Peyer's patch (tissue), 4 donors: ENCODE results near the gene SPHK2. TPM values are rescaled to one million over a fixed set of nuclear protein-coding genes. Genes with fewer than 3 reads are reported as not detected.
"Not testable (repeated sequence)": the region's sequence is repeated elsewhere in the genome, so short reads cannot be mapped to it uniquely, and the experiment has no call there.

ENCODE experiments used
- DNase-seq, 3 donors: peaks; one replicate each; pipeline ENCODE4 v3.0.0-alpha.2; 2017 to 2019
- H3K27ac ChIP-seq, 4 donors: fragments of 200-600 bp; sonication (generic); one replicate each; pipeline ENCODE4 v1.5.1; 2016 to 2019
- H3K27me3 ChIP-seq, 2 donors: fragments of 200-600 bp; sonication (generic); one replicate each; pipeline ENCODE4 v1.5.1; 2019
- H3K36me3 ChIP-seq, 3 donors: fragments of 200-600 bp; sonication (generic); one replicate each; pipeline ENCODE4 v1.5.1; 2016 to 2019
- H3K4me1 ChIP-seq, 4 donors: fragments of 200-600 bp; sonication (generic); one replicate each; pipeline ENCODE4 v1.5.1; 2016 to 2019
- H3K4me3 ChIP-seq, 4 donors: fragments of 200-600 bp; sonication (generic); 1 replicate in 3 of 4; 2 replicates in 1 of 4; pipeline ENCODE4 v1.5.1; 2016 to 2019; ENCODE audit warnings: mild to moderate bottlenecking in 1 of 4
- H3K9me3 ChIP-seq, 4 donors: fragments of 200-600 bp; sonication (generic); one replicate each; pipeline ENCODE4 v1.5.1; 2016 to 2019; ENCODE audit warnings: mild to moderate bottlenecking in 1 of 4
- CTCF ChIP-seq, 6 experiments: fragments of 450-650 bp in 4 of 6; fragments of 200-600 bp in 2 of 6; sonication (generic) in 1 of 6; IDR thresholded peaks; one replicate each; pipeline ENCODE4 v1.5.1; 2017 to 2019; ENCODE audit warnings: antibody characterized with exemption in 6 of 6, mild to moderate bottlenecking in 3 of 6, moderate library complexity in 1 of 6
- POLR2A ChIP-seq, 2 donors: fragments of 450-650 bp; IDR thresholded peaks; one replicate each; pipeline ENCODE4 v1.5.1; 2017; ENCODE audit warnings: antibody characterized with exemption in 2 of 2, mild to moderate bottlenecking in 2 of 2, moderate library complexity in 2 of 2
- total RNA-seq, 4 donors: library from RNA; depleted of rRNA; stranded (reverse); fragments of >200 nt; gene quantifications; one replicate each; pipeline ENCODE4 v1.1.0, GENCODE V29; 2016

Gene SPHK2
- total RNA-seq, 4 donors from 2014 or later, result 34.7 to 121 (median 96.7) TPM

DNA sequence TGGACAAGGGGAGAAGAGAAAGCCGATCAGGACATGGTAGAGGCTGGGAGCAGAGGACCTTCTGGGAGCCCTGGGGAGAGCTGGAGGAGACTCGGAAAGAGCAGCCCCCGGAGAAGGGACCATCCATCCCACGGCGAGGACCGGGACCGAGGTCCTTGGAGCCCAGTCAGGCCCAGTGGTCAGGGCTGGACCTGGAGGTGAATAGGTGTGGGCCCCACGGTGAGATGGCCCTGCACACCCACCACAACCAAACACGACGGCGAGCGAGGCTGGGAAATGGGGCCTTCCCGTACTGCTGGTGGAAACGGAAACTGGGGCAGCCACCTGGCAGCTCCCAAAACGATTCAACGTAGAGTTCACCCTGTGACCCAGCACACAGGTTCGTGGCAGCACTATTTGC, 57.2 kb downstream of the SPHK2 start:
- Histone ChIP-seq H3K4me3 (no peak overlapping the region), H3K27me3 (no peaks in the 10 kb centered on the region), H3K36me3 (no peaks in the 10 kb centered on the region), H3K27ac (peak overlapping the region in 3 of 4 donors; percentile 66 to 95 (median 87)), H3K9me3 (no peaks in the 10 kb centered on the region), H3K4me1 (peaks cover 0 to 13% (median 0%) of the 10 kb centered on the region in 4 donors)
- TF ChIP-seq POLR2A (IDR thresholded peaks at IDR 0.05) (no peak), CTCF (IDR thresholded peaks at IDR 0.05) (no peak)
- no peak for DNase-seq

GRCh38 chr19:48676887-48677286, 57.6 kb downstream of the SPHK2 start:
- H3K27ac ChIP-seq, result peak overlapping the region in 3 of 4 donors; percentile 66 to 95 (median 87)
- H3K4me3 ChIP-seq, result no peak overlapping the region
- no peaks in the 10 kb centered on the region for H3K9me3 ChIP-seq
- H3K36me3 ChIP-seq, result no peaks in the 10 kb centered on the region
- TF ChIP-seq CTCF (IDR thresholded peaks at IDR 0.05) (peak in 1 of 6 experiments; percentile 7), POLR2A (IDR thresholded peaks at IDR 0.05) (peak; percentile 40 to 66)
- no peaks in the 10 kb centered on the region for H3K27me3 ChIP-seq
- peak in 2 of 3 donors; percentile 75 to 85 for DNase-seq
- H3K4me1 ChIP-seq, result peaks cover 0 to 13% (median 0%) of the 10 kb centered on the region in 4 donors

- H3K36me3 ChIP-seq, result no peaks in the 10 kb centered on the region
- H3K9me3 ChIP-seq, result no peaks in the 10 kb centered on the region
- peak in 2 of 3 donors; percentile 77 to 86 for DNase-seq
- H3K27ac ChIP-seq, result peak overlapping the region in 3 of 4 donors; percentile 66 to 95 (median 87)
- H3K4me3 ChIP-seq, result no peak overlapping the region
- TF ChIP-seq CTCF (IDR thresholded peaks at IDR 0.05) (no peak), POLR2A (IDR thresholded peaks at IDR 0.05) (peak; percentile 19 to 67)
- H3K27me3 ChIP-seq, result no peaks in the 10 kb centered on the region
- H3K4me1 ChIP-seq, result peaks cover 0 to 13% (median 0%) of the 10 kb centered on the region in 4 donors
Measured at GRCh38 chr19:48678201-48678600, 58.9 kb downstream of the SPHK2 start.

DNA sequence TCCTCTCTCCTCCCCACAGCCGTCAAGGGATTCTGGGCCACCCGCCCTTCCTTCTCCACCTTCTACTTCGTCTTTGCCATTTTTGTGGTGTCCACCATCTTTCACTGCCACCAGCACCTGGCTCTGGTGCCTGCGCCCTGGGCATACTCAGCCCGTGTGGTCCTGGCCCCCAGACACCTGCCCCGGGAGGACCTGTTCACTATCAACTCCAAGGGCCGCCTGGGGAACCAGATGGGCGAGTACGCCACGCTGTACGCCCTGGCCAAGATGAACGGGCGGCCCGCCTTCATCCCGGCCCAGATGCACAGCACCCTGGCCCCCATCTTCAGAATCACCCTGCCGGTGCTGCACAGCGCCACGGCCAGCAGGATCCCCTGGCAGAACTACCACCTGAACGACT, 60.7 kb downstream of the SPHK2 start:
- not testable (repeated sequence) for H3K9me3 ChIP-seq, H3K36me3 ChIP-seq, H3K4me3 ChIP-seq, DNase-seq, H3K27ac ChIP-seq, H3K27me3 ChIP-seq
- peaks cover 0 to 23% (median 0%) of the 10 kb centered on the region in 4 donors for H3K4me1 ChIP-seq

Other genes starting within 250 kb of the SPHK2 start
- 100 to 1,000 TPM in 3 of 4 donors, 10 to 100 TPM in 1; 54.5 to 136 (median 112) TPM for gene KDELR1, start 228.0 kb upstream of the SPHK2 start, total RNA-seq
- under 1 TPM in 2 of 4 donors, not detected in 2; 0.27 to 0.47 TPM for gene GRIN2D, start 225.8 kb upstream of the SPHK2 start, total RNA-seq
- gene GRWD1, start 173.5 kb upstream of the SPHK2 start, total RNA-seq, result 10 to 100 TPM in 3 of 4 donors, 1 to 10 TPM in 1; 10.0 to 17.6 (median 15.6) TPM
- gene KCNJ14, start 163.9 kb upstream of the SPHK2 start, total RNA-seq, result 1 to 10 TPM in 3 of 4 donors, under 1 TPM in 1; 0.88 to 2.0 (median 1.8) TPM
- gene CYTH2, start 150.1 kb upstream of the SPHK2 start, total RNA-seq, result 100 to 1,000 TPM in 1 of 4 donors, 10 to 100 TPM in 3; 64.5 to 160 (median 76.9) TPM
- 10 to 100 TPM in 2 of 4 donors, 1 to 10 TPM in 2; 8.2 to 17.6 (median 12.8) TPM for gene LMTK3, start 107.7 kb upstream of the SPHK2 start, total RNA-seq
- 10 to 100 TPM in 1 of 4 donors, 1 to 10 TPM in 3; 2.5 to 14.6 (median 5.9) TPM for gene SULT2B1, start 67.3 kb upstream of the SPHK2 start, total RNA-seq
- not detected for gene SPACA4, start 12.8 kb upstream of the SPHK2 start, total RNA-seq
- gene FAM83E, start 4.4 kb upstream of the SPHK2 start, total RNA-seq, result 100 to 1,000 TPM in 3 of 4 donors, 10 to 100 TPM in 1; 58.6 to 203 (median 130) TPM
- gene RPL18, start 328 bp upstream of the SPHK2 start, total RNA-seq, result 1,000 to 10,000 TPM; 1,077 to 1,595 (median 1,505) TPM
- 10 to 100 TPM in 3 of 4 donors, 1 to 10 TPM in 1; 9.9 to 51.5 (median 35.8) TPM for gene DBP, start 17.9 kb downstream of the SPHK2 start, total RNA-seq
- 1 to 10 TPM in 3 of 4 donors, under 1 TPM in 1; 0.70 to 8.3 (median 2.1) TPM for gene CA11, start 26.7 kb downstream of the SPHK2 start, total RNA-seq
- gene NTN5, start 53.5 kb downstream of the SPHK2 start, total RNA-seq, result 1 to 10 TPM in 1 of 4 donors, not detected in 3; 6.8 TPM
- 10 to 100 TPM; 11.6 to 91.6 (median 53.8) TPM for gene FUT2, start 76.5 kb downstream of the SPHK2 start, total RNA-seq
- 1 to 10 TPM in 1 of 4 donors, under 1 TPM in 1, not detected in 2; 0.70 to 1.1 TPM for gene MAMSTR, start 100.2 kb downstream of the SPHK2 start, total RNA-seq
- 1 to 10 TPM; 1.8 to 6.6 (median 3.4) TPM for gene RASIP1, start 121.1 kb downstream of the SPHK2 start, total RNA-seq
- gene IZUMO1, start 127.4 kb downstream of the SPHK2 start, total RNA-seq, result not detected
- gene FUT1, start 133.1 kb downstream of the SPHK2 start, total RNA-seq, result 1 to 10 TPM in 1 of 4 donors, under 1 TPM in 3; 0.38 to 1.2 (median 0.68) TPM
- not detected for gene FGF21, start 136.0 kb downstream of the SPHK2 start, total RNA-seq
- 10 to 100 TPM; 22.4 to 53.6 (median 30.2) TPM for gene BCAT2, start 191.5 kb downstream of the SPHK2 start, total RNA-seq
- gene HSD17B14, start 217.0 kb downstream of the SPHK2 start, total RNA-seq, result 1 to 10 TPM in 3 of 4 donors, not detected in 1; 2.0 to 8.8 (median 2.8) TPM
- 10 to 100 TPM in 1 of 4 donors, 1 to 10 TPM in 3; 2.8 to 38.8 (median 5.9) TPM for gene PLEKHA4, start 249.1 kb downstream of the SPHK2 start, total RNA-seq